ENCODE results near the gene TDRD3.

GRCh38 chr13:60411464-60411863 is 14.4 kb downstream of the TDRD3 start:
- no peak for TF ChIP-seq CTCF (conservative IDR thresholded peaks at IDR 0.05 in 1 of 2, IDR thresholded peaks at IDR 0.05 in 1 of 2; ENCODE audit: extremely low read depth in 1 of 2, insufficient read depth in 1 of 2, low read depth in 1 of 2, low read length in 2 of 2)
- TF ChIP-seq EZH2 (IDR thresholded peaks at IDR 0.05; ENCODE audit: borderline replicate concordance, low read length): no peak

Measured in mammary epithelial cell (primary cell).